ENCODE results near the gene METTL2B.
A peak's percentile ranks its signal among the peaks of the same experiment; 100 is the strongest.

The METTL2B gene

GRCh38 chr7:128476402-128477335 is at the start of gene METTL2B:
Gene METTL2B (plus strand): TSS chr7:128476748. CDS start chr7:128476766, 18 bp downstream.
- DNase-seq (ENCODE audit: low read depth) = peak; percentile 91

DNA sequence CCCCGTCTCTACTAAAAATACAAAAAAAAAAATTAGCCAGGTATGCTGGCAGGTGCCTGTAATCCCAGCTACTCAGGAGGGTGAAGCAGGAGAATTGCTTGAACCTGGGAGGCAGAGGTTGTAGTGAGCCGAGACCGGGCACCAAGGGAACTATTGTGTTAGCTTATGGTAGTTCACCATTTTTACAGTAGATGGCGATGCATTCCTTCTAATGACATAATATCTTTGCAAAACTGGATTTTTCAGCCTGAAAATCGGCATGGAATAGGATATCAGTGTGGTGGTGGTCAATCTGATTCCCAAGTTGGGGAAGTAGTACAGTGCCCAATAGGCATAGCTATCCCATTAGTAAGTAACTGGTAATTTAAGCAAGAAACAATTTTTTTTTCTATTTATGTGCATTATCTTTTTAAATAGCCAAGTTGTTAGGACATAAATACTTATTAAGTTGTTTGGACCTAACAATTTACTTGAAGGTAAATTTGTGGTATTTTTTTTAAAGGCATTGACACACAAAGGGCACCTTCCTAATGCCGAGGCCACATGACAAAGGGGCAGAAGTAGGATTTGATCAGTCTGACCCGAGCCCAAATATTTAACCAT is 49.2 kb upstream of the METTL2B start:
- no peak for DNase-seq (ENCODE audit: low read depth)

DNA sequence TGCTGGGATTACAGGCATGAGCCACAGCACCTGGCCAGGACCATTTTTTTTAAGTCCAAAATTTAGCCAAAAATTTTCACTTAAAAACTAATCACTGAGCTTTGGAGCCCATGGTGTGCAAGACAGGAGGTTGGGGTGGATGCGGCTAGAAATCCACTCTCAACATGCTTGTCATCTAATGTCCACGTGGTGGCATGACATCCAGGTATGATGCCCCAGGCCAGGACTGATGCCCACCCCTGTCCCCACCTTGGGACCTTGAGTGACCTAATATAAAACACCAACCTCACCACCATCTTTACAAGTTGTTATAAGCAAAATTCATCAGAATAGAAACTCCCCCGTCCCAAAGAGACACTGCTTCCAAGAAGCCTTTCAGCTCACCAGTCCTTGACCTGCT is 46.3 kb upstream of the METTL2B start:
- DNase-seq (ENCODE audit: low read depth) = no peak

DNA sequence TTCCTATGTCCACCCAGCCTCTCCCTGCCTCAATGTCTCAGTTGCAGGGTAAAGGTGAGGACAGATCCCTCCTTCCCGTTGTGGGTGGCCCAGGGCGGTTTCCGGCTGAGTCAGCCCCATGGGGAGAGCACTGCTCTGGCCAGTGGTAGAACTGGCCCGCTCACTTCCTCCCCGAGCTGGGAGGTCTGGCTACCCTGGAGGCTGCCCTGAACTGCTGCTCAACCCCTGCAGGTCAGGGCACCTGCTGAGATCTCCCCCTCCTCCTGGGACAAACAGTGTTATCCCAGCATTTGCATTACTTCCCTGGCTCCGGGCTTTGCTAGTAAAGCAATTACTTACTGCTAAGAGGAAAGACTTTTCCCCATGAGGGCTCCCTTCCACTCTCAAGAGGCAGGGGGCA is 45.3 kb upstream of the METTL2B start:
- DNase-seq (ENCODE audit: low read depth) = no peak

DNA sequence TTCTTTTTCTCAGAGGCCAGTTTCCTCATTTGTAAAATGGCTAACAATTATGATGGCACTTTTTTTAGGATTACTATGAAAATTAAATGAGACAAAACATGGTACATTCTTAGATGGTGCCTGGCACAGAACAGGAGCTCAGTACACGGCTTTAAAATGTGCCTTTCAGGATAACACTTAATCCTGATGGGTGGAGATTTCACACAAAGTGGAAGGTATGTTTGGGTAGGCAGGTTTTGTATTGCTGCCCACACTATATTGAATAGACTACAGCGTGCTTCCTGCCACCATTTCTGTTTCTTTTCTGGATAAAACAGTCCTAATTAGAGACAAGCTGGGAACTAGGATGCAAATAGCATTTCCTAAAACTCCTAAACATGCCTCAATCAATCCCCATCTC is 44.8 kb upstream of the METTL2B start:
- no peak for DNase-seq (ENCODE audit: low read depth)

- no peak for DNase-seq (ENCODE audit: low read depth)
Observed at GRCh38 chr7:128434413-128435326, 41.9 kb upstream of the METTL2B start.

GRCh38 chr7:128435327-128435686 is 41.2 kb upstream of the METTL2B start:
- DNase-seq (ENCODE audit: low read depth) = no peak

GRCh38 chr7:128437426-128438332 is 38.9 kb upstream of the METTL2B start:
- no peak for DNase-seq (ENCODE audit: low read depth)

GRCh38 chr7:128442356-128442755 is 34.2 kb upstream of the METTL2B start:
- no peak for DNase-seq (ENCODE audit: low read depth)

DNA sequence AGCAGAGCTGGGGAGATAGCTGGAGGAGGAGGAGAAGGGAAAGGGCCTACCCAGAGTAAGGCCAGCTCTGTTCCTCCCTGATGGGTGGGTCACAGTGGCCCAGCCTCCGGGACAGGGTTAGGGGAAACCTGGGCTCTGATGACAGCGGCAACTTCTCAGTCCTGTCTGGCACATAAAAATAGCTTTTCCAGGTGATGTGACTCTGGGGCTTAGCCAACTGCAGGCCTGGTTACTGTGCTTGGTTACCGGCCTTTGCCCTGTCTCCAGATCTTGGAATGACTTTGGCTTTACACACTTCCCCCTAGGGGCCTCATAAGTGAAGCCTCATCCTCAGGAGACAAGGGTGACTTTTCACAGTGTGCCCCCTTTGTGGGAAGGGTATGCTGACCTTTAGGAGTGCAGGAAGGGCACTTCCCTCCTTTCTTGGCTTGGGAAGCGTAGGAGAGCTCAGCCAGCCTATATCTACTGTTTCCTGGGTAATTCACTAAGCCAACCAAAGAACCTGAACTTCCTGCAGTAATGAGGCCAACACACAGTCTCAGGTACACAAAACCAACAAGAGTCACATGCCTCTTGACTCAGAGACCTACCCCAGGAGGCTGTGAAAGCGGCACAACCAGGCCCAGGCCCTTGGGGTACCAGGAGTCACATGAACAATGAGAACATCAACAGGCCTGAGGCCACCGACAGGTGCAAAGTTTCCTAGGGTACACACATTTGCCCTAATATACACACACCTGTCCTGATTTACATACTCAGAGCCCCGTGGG is 32.5 kb upstream of the METTL2B start:
- DNase-seq (ENCODE audit: low read depth) = no peak

DNA sequence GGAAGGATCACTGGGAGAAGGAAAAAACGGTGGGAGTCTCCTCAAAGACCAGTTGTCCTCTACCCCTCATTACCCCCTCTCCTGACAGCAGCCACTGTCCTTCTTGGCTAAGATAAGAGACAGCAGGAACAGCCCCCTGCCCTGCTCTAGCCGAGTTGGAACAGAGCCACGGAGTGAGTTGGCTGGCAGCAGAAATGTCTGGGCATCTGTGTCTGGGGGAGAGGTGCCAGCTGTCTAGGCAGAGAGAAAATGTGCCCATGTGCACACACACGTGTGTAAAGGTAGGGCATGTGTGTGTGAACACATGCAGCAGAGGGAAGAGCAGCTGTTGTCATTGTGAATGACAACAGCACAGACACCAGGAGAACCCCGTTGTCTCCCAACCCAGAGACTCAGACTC is 30.2 kb upstream of the METTL2B start:
- DNase-seq (ENCODE audit: low read depth) = no peak

DNA sequence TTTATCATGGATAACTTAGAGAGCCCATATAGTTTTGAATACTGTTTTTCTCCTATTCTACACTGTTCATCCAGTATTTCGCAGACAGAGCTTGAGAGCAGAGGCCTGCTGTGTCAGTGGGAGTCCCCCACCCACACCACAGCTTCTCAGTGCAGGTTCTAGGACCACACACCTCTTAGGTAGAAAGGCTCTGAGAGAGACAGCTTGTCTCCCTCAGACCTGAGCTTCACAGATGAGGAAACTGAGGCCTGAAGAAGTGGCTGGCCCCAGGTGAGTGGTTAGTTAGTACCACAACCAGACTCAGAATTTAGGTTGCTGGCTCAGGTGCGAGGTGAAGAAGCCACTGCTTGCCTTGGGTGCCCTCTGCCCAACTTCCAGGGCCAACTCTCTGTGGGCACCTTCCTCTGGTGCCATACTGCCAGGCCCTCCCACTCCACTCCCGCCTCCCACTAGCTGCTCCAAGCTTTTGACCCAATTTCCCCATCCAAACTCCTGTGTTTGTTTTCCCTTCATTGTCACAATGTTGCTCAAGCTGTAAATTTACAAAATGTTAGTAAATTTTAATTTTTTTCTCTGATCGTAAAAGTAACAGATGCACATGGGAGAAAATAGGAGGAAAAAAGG is 28.5 kb upstream of the METTL2B start:
- no peak for DNase-seq (ENCODE audit: low read depth)

GRCh38 chr7:128448751-128449302 is 27.7 kb upstream of the METTL2B start:
- no peak for DNase-seq (ENCODE audit: low read depth)

- DNase-seq (ENCODE audit: low read depth) = no peak
Observed at GRCh38 chr7:128450409-128450808, 26.1 kb upstream of the METTL2B start.

GRCh38 chr7:128450913-128451312 is 25.6 kb upstream of the METTL2B start:
- DNase-seq (ENCODE audit: low read depth) = no peak

GRCh38 chr7:128452552-128452951 is 24.0 kb upstream of the METTL2B start:
- no peak for DNase-seq (ENCODE audit: low read depth)

DNA sequence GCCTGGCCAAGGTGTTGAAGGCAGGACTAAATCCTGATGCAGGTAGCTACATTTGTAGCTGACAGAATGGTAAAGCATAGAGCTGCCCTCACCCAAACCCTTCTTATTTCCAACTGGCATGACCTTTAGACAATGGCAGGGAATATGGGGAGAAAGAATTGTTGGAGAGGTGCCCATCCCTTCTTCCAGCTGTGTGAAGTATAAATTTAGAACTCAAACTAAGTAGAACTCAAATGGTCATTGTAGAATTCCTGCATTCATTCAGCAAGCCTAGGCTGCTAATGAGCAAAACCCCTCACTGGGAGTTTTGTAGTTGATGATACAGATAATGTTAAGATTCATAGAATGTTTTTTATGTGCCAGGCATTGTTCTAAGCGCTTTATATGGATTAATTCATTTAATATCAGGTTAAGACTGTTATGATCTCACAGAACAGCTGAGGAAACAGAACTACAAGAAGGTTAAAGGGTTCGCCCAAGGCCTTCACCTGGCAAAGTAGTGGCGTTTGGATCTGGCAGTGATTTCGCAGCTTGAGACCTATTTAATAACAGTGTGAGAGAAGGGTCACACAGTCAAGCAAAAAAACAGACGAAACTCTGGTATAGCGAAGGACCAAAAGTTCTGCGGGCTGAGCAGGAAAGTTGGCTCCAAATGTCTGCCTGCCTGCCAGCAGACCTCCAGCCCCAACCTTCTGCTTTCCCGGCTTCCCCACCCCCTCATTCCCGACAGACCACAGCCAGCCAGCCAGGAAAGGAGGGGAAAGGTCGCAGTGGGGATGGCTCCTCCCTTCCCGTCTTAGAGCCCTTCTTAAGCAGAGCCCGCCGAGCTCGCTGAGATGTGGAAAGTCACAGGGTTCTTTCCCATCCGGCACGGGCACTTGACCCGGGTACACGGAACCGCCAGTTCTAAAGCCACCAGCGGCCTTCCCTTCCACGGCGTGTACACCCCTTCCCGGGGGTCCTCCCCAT is 22.4 kb upstream of the METTL2B start:
- no peak for DNase-seq (ENCODE audit: low read depth)

- no peak for DNase-seq (ENCODE audit: low read depth)
Observed at GRCh38 chr7:128454808-128455542, 21.6 kb upstream of the METTL2B start.

All from activated T-cell treated with anti-CD3 and anti-CD28 coated beads for 48 hours (primary cell).